Breast epithelium (tissue), 3 donors: ENCODE measurements around the gene TOR1A.

Source experiments
- CTCF ChIP-seq, 3 donors: fragments of 450-650 bp; IDR thresholded peaks; one replicate each; pipeline ENCODE4 v1.5.1; 2016 to 2017; ENCODE audit warnings: antibody characterized with exemption in 3 of 3, mild to moderate bottlenecking in 3 of 3, moderate library complexity in 3 of 3
- POLR2A ChIP-seq: fragments of 450-650 bp; IDR thresholded peaks from one replicate; pipeline ENCODE4 v1.6.1; 2016; ENCODE audit warnings: antibody characterized with exemption, mild to moderate bottlenecking, moderate library complexity

DNA sequence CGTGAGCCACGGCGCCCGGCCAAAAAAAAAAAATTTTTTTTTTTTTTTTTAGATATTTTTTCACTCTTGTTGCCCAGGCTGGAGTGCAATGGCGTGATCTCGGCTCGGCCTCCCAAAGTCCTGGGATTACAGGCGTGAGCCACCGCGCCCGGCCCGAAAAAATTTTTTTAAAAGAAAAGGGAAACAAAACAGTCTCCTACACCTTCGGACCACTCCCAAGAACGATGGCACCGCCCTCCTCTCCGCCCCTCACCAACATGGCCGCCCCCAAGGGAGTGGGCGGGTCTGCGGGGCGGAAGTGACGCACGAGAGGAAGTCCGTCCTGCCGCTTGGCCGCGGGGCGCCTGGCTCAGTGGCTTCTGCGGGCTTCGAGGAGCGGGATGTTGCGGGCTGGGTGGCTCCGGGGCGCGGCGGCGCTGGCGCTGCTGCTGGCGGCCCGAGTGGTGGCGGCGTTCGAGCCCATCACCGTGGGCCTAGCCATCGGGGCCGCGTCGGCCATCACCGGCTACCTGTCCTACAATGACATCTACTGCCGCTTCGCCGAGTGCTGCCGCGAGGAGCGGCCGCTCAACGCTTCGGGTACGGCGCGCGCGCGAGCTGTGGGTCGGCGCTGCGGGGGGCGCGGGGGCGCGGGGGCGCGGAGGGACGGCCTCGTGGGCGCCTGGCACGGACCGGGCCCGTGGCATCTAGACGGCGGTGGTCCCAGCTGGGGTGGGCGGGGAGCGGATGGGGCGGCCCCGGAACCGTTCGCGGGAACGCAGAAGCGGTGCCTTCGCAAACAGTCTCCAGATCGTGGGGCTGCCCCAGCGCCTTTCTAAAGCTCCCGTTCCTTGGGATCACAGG is 20.9 kb downstream of the TOR1A start, which contains the start of gene TOR1B:
- TF ChIP-seq POLR2A = peak; percentile 31
- TF ChIP-seq CTCF (IDR thresholded peaks at IDR 0.05) = no peak
